K562 (cell line): ENCODE measurements around the gene TLCD1. TPM values are rescaled to one million over a fixed set of nuclear protein-coding genes. Genes with fewer than 3 reads are reported as not detected.
A peak's percentile ranks its signal among the peaks of the same experiment; 100 is the strongest.

Source experiments
- CEBPB ChIP-seq: fragments of 450-650 bp; IDR thresholded peaks from 2 replicates; pipeline ENCODE4 v1.6.1; 2016; ENCODE audit warnings: missing genetic modification characterization, missing compliant biosample characterization
- CHCHD3 ChIP-seq: fragments of 250-450 bp; sonication (Bioruptor Pico); IDR thresholded peaks from 2 replicates; pipeline ENCODE4 v2.1.2; 2022; ENCODE audit warnings: mild to moderate bottlenecking
- CLOCK ChIP-seq: fragments of 250-450 bp; sonication (Bioruptor Pico); IDR thresholded peaks from 2 replicates; pipeline ENCODE4 v1.4.0; 2020; ENCODE audit warnings: mild to moderate bottlenecking, moderate library complexity, borderline replicate concordance
- DDX20 ChIP-seq: fragments of 450-650 bp; IDR thresholded peaks from 2 replicates; pipeline ENCODE4 v1.6.1; 2016; ENCODE audit warnings: missing genetic modification characterization, low read depth, mild to moderate bottlenecking, missing compliant biosample characterization, moderate library complexity
- ETV5 ChIP-seq: sonication (generic); formaldehyde crosslinking; IDR thresholded peaks from 2 replicates; pipeline ENCODE4 v1.4.0; 2020; ENCODE audit warnings: low read depth, mild to moderate bottlenecking, missing genetic modification reagents
- EWSR1 ChIP-seq: fragments of 450-650 bp; IDR thresholded peaks from 2 replicates; pipeline ENCODE4 v1.6.1; 2018; ENCODE audit warnings: borderline replicate concordance, mild to moderate bottlenecking, low read depth, moderate library complexity; ENCODE audit not compliant: partially characterized antibody
- KDM4B ChIP-seq, 2 experiments: fragments of 450-650 bp in 1 of 2; sonication (generic) in 1 of 2; IDR thresholded peaks; 2 replicates each; pipeline ENCODE4 v1.6.1; 2016 to 2017; ENCODE audit warnings: borderline replicate concordance in 2 of 2, antibody characterized with exemption in 1 of 2, low read depth in 1 of 2, mild to moderate bottlenecking in 1 of 2
- MBD2 ChIP-seq: sonication (generic); IDR thresholded peaks from 2 replicates; pipeline ENCODE4 v1.6.1; 2016; ENCODE audit warnings: low read depth, borderline replicate concordance
- MXI1 ChIP-seq: IDR thresholded peaks from 2 replicates; pipeline ENCODE4 v1.6.1; 2011; ENCODE audit warnings: low read depth, mild to moderate bottlenecking, improper control_type of control experiment, low read length
- PHF8 ChIP-seq: fragments of 200-600 bp; sonication (generic); IDR thresholded peaks from 2 replicates; pipeline ENCODE4 v1.6.1; 2012; ENCODE audit warnings: mixed run types, mild to moderate bottlenecking, inconsistent platforms, low read length, moderate library complexity, borderline replicate concordance
- RHOXF2B ChIP-seq: fragments of 250-450 bp; sonication (Bioruptor Pico); conservative IDR thresholded peaks from 2 replicates; pipeline ENCODE4 v1.5.1; 2021
- SFPQ ChIP-seq: fragments of 200-400 bp; formaldehyde crosslinking; IDR thresholded peaks from 2 replicates; pipeline ENCODE4 v1.6.1; 2017; ENCODE audit warnings: mild to moderate bottlenecking, low read depth, low read length, moderate library complexity
- ZKSCAN1 ChIP-seq: fragments of 150-350 bp; IDR thresholded peaks from 2 replicates; pipeline ENCODE4 v1.6.1; 2016; ENCODE audit warnings: low read depth, low read length
- polyA plus RNA-seq, 8 experiments: library from polyadenylated mRNA; depleted of rRNA in 4 of 8; stranded (reverse) in 5 of 8; unstranded in 3 of 8; fragments of >200 nt; fragmentation: Nextera tagmentation in 2 of 8; fragmentation: Illumina TruSeq in 1 of 8; extraction: Ambion mirVana in 2 of 8; extraction: Trizol in 1 of 8; gene quantifications; 2 replicates each; pipeline versions ENCODE4 v1.2.1 to v1.2.3, GENCODE V29; 2011 to 2014; ENCODE audit warnings: inconsistent platforms in 1 of 8, missing spikeins in 1 of 8
- total RNA-seq, 7 experiments: library from RNA; depleted of rRNA in 6 of 7; stranded (reverse); fragments of >200 nt in 6 of 7; fragmentation: Illumina TruSeq in 2 of 7; extraction: Trizol in 2 of 7; gene quantifications; 2 replicates each; pipeline versions ENCODE4 v1.2.1 to v1.2.3, GENCODE V29; 2011 to 2021; ENCODE audit warnings: low replicate concordance in 1 of 7
- TF ChIP-seq, protein P1 (sequence below): fragments of 250-450 bp; sonication (Bioruptor Pico); IDR thresholded peaks from 2 replicates; pipeline ENCODE4 v1.8.0; 2022; ENCODE audit warnings: inconsistent platforms, mild to moderate bottlenecking, moderate library complexity, borderline replicate concordance
- TF ChIP-seq, protein P2 (sequence below): fragments of 250-450 bp; sonication (Bioruptor Pico); IDR thresholded peaks from 2 replicates; pipeline ENCODE4 v1.9.0; 2021; ENCODE audit warnings: mild to moderate bottlenecking, inconsistent platforms

The TLCD1 gene
- total and polyA plus RNA-seq, 9 of the 15 experiments (the other 6 are each of a cell fraction or from before 2014, with no cell fraction given), result 6.8 to 37.7 (median 21.7) TPM

- TF ChIP-seq SFPQ, result no peak
- TF ChIP-seq, protein P1, sequence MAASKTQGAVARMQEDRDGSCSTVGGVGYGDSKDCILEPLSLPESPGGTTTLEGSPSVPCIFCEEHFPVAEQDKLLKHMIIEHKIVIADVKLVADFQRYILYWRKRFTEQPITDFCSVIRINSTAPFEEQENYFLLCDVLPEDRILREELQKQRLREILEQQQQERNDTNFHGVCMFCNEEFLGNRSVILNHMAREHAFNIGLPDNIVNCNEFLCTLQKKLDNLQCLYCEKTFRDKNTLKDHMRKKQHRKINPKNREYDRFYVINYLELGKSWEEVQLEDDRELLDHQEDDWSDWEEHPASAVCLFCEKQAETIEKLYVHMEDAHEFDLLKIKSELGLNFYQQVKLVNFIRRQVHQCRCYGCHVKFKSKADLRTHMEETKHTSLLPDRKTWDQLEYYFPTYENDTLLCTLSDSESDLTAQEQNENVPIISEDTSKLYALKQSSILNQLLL (CRISPR knock-in tag), result no peak
- peak; percentile 68 for TF ChIP-seq MXI1
- no peak for TF ChIP-seq RHOXF2B
- peak in 1 of 2 experiments; percentile 87; a peak in 1 of 4 replicates for TF ChIP-seq KDM4B (IDR thresholded peaks at IDR 0.05; ENCODE audit: borderline replicate concordance in 2 of 2, low read depth in 1 of 2)
- TF ChIP-seq CLOCK (CRISPR knock-in tag), result no peak
- TF ChIP-seq DDX20, result no peak
- TF ChIP-seq CEBPB (tag), result no peak
- TF ChIP-seq MBD2, result 0 out of 2 replicates have a peak, but pooled peaks have one; percentile 48
- TF ChIP-seq CHCHD3 (CRISPR knock-in tag), result no peak
- TF ChIP-seq ETV5, result peak; percentile 67
- TF ChIP-seq, protein P2, sequence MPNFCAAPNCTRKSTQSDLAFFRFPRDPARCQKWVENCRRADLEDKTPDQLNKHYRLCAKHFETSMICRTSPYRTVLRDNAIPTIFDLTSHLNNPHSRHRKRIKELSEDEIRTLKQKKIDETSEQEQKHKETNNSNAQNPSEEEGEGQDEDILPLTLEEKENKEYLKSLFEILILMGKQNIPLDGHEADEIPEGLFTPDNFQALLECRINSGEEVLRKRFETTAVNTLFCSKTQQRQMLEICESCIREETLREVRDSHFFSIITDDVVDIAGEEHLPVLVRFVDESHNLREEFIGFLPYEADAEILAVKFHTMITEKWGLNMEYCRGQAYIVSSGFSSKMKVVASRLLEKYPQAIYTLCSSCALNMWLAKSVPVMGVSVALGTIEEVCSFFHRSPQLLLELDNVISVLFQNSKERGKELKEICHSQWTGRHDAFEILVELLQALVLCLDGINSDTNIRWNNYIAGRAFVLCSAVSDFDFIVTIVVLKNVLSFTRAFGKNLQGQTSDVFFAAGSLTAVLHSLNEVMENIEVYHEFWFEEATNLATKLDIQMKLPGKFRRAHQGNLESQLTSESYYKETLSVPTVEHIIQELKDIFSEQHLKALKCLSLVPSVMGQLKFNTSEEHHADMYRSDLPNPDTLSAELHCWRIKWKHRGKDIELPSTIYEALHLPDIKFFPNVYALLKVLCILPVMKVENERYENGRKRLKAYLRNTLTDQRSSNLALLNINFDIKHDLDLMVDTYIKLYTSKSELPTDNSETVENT, result peak; percentile 14; the same call in 1 of the 2 replicates
- no peak for TF ChIP-seq PHF8
- TF ChIP-seq ZKSCAN1, result peak; percentile 45; the same call in 1 of the 2 replicates
- no peak for TF ChIP-seq EWSR1
Observed at GRCh38 chr17:28726627-28727491, 826 bp upstream of the TLCD1 start (continued).
